Measurements from ENCODE around the gene DPY30. TPM values are rescaled to one million over a fixed set of nuclear protein-coding genes. Genes with fewer than 3 reads are reported as not detected.
A peak's percentile ranks its signal among the peaks of the same experiment; 100 is the strongest.

DPY30 gene
- polyA plus RNA-seq, 1 of the 3 experiments (the other 2 are of a cell fraction), result 155 TPM

DNA sequence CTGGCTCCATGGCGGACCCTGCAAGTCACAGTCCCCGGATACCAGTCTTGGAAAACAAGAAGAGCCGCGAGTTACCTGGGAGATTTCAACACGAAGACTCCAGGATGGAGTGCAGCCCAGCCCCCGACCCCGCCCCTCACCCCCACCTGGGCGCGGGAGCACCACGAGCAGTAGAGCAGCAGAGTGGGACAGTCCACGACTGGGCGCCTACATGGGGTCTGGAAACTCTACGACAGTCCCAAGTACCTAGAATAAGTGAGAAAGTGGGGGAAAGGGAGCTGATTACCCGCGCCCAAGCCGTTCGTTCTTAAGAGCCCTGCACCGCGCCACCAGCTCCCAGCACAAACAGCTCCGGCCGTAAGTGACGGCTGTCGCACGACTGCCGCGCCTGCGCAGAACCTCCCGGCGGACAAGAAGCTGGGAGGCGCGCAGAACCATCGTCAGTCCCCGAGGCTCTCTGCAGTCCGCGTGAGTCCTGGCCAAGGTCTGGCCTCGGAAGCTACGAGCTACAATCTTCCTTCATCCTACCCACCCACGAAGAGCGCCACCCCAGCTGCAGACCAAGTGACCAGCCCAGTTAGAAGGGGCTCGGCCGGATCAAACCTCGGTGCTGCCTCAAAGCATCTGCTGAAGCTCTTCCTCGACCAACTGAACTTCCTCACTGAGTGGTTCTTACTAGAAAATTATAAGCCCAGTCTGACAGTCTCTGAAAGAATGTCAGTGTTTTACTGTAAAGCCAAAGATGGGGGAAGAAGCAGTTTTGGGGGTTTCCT is at the start of gene DPY30 (continued):
- TF ChIP-seq GABPA (IDR thresholded peaks at IDR 0.05; ENCODE audit: low read depth) (no peak; the same call in 1 of the 2 replicates), IRF3 (IDR thresholded peaks at IDR 0.05; ENCODE audit: low read depth, low read length) (no peak), MEF2A (IDR thresholded peaks at IDR 0.05; ENCODE audit: borderline replicate concordance, low read depth) (no peak), POLR2AphosphoS5 (IDR thresholded peaks at IDR 0.05; ENCODE audit: low read depth, low read length) (peak; percentile 99), RFX5 (IDR thresholded peaks at IDR 0.05; ENCODE audit: low read length) (no peak), EZH2phosphoT487 (IDR thresholded peaks at IDR 0.05; ENCODE audit: borderline replicate concordance, low read depth) (no peak), TCF12 (IDR thresholded peaks at IDR 0.05) (no peak; the same call in 1 of the 2 replicates), YY1 (IDR thresholded peaks at IDR 0.05; ENCODE audit: low read depth) (peak; percentile 17; the same call in 1 of the 2 replicates)
- TF ChIP-seq, protein P1, sequence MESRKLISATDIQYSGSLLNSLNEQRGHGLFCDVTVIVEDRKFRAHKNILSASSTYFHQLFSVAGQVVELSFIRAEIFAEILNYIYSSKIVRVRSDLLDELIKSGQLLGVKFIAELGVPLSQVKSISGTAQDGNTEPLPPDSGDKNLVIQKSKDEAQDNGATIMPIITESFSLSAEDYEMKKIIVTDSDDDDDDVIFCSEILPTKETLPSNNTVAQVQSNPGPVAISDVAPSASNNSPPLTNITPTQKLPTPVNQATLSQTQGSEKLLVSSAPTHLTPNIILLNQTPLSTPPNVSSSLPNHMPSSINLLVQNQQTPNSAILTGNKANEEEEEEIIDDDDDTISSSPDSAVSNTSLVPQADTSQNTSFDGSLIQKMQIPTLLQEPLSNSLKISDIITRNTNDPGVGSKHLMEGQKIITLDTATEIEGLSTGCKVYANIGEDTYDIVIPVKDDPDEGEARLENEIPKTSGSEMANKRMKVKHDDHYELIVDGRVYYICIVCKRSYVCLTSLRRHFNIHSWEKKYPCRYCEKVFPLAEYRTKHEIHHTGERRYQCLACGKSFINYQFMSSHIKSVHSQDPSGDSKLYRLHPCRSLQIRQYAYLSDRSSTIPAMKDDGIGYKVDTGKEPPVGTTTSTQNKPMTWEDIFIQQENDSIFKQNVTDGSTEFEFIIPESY (IDR thresholded peaks at IDR 0.05; ENCODE audit: borderline replicate concordance, low read depth), result no peak

GRCh38 chr2:32074134-32074506 is 34.5 kb upstream of the DPY30 start:
- ChIA-PET POLR2A (interaction anchor here (1.8 kb wide), 1 partner anchor 11 kb away, joined by 5 read pairs; the partner anchor contains the start of gene SPAST), CTCF (interaction anchor here (1.1 to 1.9 kb wide), 2 partner anchors 10 to 386 kb away, joined by 3 to 5 read pairs; no protein-coding TSS in a partner anchor)
- Histone ChIP-seq H4K20me1 (ENCODE audit: insufficient read depth) (no peaks in the 10 kb centered on the region), H3K79me2 (ENCODE audit: insufficient read depth) (peaks cover 38% of the 10 kb centered on the region), H2AFZ (ENCODE audit: low read depth) (no peak overlapping the region), H3K9me2 (no peaks in the 10 kb centered on the region), H3K4me2 (no peak overlapping the region), H3K4me3 (ENCODE audit: low read depth in 2 of 2, low read length in 1 of 2) (no peak overlapping the region), H3K27me3 (ENCODE audit: insufficient read depth) (no peaks in the 10 kb centered on the region), H3K9me3 (no peaks in the 10 kb centered on the region), H3K4me1 (ENCODE audit: control insufficient read depth in 1 of 2, insufficient read depth in 2 of 2, low read depth in 1 of 2, low read length in 1 of 2) (no peaks in the 10 kb centered on the region), H3K36me3 (replicated peaks in 1 of 2; ENCODE audit: control insufficient read depth in 1 of 2, insufficient read depth in 2 of 2, low read length in 1 of 2) (peaks cover 0 to 11% of the 10 kb centered on the region in 2 experiments), H3K27ac (ENCODE audit: low read depth in 2 of 2, low read length in 1 of 2) (no peak overlapping the region), H3K9ac (no peak overlapping the region), H3F3A (replicated peaks; ENCODE audit: insufficient read depth) (no peaks in the 10 kb centered on the region)
- WGBS (ENCODE audit: low lambda C conversion rate), result 85% methylated on average over 2 of the region's 2 CpGs
- TF ChIP-seq, protein P2, sequence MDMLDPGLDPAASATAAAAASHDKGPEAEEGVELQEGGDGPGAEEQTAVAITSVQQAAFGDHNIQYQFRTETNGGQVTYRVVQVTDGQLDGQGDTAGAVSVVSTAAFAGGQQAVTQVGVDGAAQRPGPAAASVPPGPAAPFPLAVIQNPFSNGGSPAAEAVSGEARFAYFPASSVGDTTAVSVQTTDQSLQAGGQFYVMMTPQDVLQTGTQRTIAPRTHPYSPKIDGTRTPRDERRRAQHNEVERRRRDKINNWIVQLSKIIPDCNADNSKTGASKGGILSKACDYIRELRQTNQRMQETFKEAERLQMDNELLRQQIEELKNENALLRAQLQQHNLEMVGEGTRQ (IDR thresholded peaks at IDR 0.05; ENCODE audit: borderline replicate concordance, low read depth, low read length), result no peak
- TF ChIP-seq, protein P1 (IDR thresholded peaks at IDR 0.05; ENCODE audit: borderline replicate concordance, low read depth), result no peak
- TF ChIP-seq RAD21 (IDR thresholded peaks at IDR 0.05; ENCODE audit: low read length) (no peak), IRF3 (IDR thresholded peaks at IDR 0.05; ENCODE audit: low read depth, low read length) (no peak)
- TF ChIP-seq, protein P3, sequence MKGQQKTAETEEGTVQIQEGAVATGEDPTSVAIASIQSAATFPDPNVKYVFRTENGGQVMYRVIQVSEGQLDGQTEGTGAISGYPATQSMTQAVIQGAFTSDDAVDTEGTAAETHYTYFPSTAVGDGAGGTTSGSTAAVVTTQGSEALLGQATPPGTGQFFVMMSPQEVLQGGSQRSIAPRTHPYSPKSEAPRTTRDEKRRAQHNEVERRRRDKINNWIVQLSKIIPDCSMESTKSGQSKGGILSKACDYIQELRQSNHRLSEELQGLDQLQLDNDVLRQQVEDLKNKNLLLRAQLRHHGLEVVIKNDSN (IDR thresholded peaks at IDR 0.05; ENCODE audit: borderline replicate concordance, low read depth), result no peak
- DNase-seq, result no peak
